ENCODE results near the gene RAPGEF1. TPM values are rescaled to one million over a fixed set of nuclear protein-coding genes. Genes with fewer than 3 reads are reported as not detected.
A peak's percentile ranks its signal among the peaks of the same experiment; 100 is the strongest.

RAPGEF1 gene
- polyA plus RNA-seq, 1 donor from 2014 or later, result 23.6 TPM

- Histone ChIP-seq H3K4me2 (ENCODE audit: low read length) (peak overlapping the region; percentile 70), H3F3A (ENCODE audit: insufficient read depth, low read length, poor library complexity, severe bottlenecking) (no peaks in the 10 kb centered on the region), H3K27me3 (ENCODE audit: insufficient read depth, low read depth, low read length) (no peaks in the 10 kb centered on the region), H3K36me3 (ENCODE audit: insufficient read depth, low read length) (peaks cover 9% of the 10 kb centered on the region), H2AFZ (ENCODE audit: low read depth, low read length) (no peak overlapping the region), H3K79me2 (replicated peaks; ENCODE audit: insufficient read depth, low read length) (peaks cover 3% of the 10 kb centered on the region), H4K20me1 (ENCODE audit: insufficient read depth) (no peaks in the 10 kb centered on the region), H3K27ac (ENCODE audit: low read length) (no peak overlapping the region), H3K9me3 (ENCODE audit: low read length) (no peaks in the 10 kb centered on the region), H3K9me2 (ENCODE audit: insufficient read depth, low read length) (no peaks in the 10 kb centered on the region), H3K9ac (ENCODE audit: low read length) (peak overlapping the region; percentile 76), H3K4me3 (ENCODE audit: low read length) (peak overlapping the region; percentile 92)
- TF ChIP-seq TAF1 (IDR thresholded peaks at IDR 0.05; ENCODE audit: low read depth) (no peak), REST (IDR thresholded peaks at IDR 0.05; ENCODE audit: borderline replicate concordance) (no peak), POLR2AphosphoS5 (IDR thresholded peaks at IDR 0.05) (no peak), EZH2 (IDR thresholded peaks at IDR 0.05; ENCODE audit: borderline replicate concordance, insufficient read depth, low read length, poor library complexity, severe bottlenecking) (no peak), RAD21 (conservative IDR thresholded peaks at IDR 0.05) (no peak), MXI1 (conservative IDR thresholded peaks at IDR 0.05; ENCODE audit: poor library complexity, severe bottlenecking) (no peak), EP300 (conservative IDR thresholded peaks at IDR 0.05; ENCODE audit: poor library complexity, severe bottlenecking) (no peak), SMC3 (conservative IDR thresholded peaks at IDR 0.05; ENCODE audit: poor library complexity) (no peak), CTCF (IDR thresholded peaks at IDR 0.05; ENCODE audit: poor library complexity, severe bottlenecking) (no peak)
These were observed 210.0 kb downstream of the RAPGEF1 start for GRCh38 chr9:131529597-131530545.

GRCh38 chr9:131528886-131529505 is 210.9 kb downstream of the RAPGEF1 start:
- no peak overlapping the region for H2AFZ ChIP-seq (ENCODE audit: low read depth, low read length)
- peaks cover 9% of the 10 kb centered on the region for H3K36me3 ChIP-seq (ENCODE audit: insufficient read depth, low read length)
- no peaks in the 10 kb centered on the region for H4K20me1 ChIP-seq (ENCODE audit: insufficient read depth)
- no peak overlapping the region for H3K9ac ChIP-seq (ENCODE audit: low read length)
- peaks cover 3% of the 10 kb centered on the region for H3K79me2 ChIP-seq (replicated peaks; ENCODE audit: insufficient read depth, low read length)
- TF ChIP-seq REST (IDR thresholded peaks at IDR 0.05; ENCODE audit: borderline replicate concordance) (no peak), POLR2AphosphoS5 (IDR thresholded peaks at IDR 0.05) (no peak), RAD21 (conservative IDR thresholded peaks at IDR 0.05) (no peak), EZH2 (IDR thresholded peaks at IDR 0.05; ENCODE audit: borderline replicate concordance, insufficient read depth, low read length, poor library complexity, severe bottlenecking) (no peak), TAF1 (IDR thresholded peaks at IDR 0.05; ENCODE audit: low read depth) (no peak), EP300 (conservative IDR thresholded peaks at IDR 0.05; ENCODE audit: poor library complexity, severe bottlenecking) (no peak), SMC3 (conservative IDR thresholded peaks at IDR 0.05; ENCODE audit: poor library complexity) (no peak), MXI1 (conservative IDR thresholded peaks at IDR 0.05; ENCODE audit: poor library complexity, severe bottlenecking) (no peak), CTCF (IDR thresholded peaks at IDR 0.05; ENCODE audit: poor library complexity, severe bottlenecking) (no peak)
- no peaks in the 10 kb centered on the region for H3F3A ChIP-seq (ENCODE audit: insufficient read depth, low read length, poor library complexity, severe bottlenecking)
- H3K27ac ChIP-seq (ENCODE audit: low read length), result no peak overlapping the region
- H3K9me2 ChIP-seq (ENCODE audit: insufficient read depth, low read length), result no peaks in the 10 kb centered on the region
- H3K27me3 ChIP-seq (ENCODE audit: insufficient read depth, low read depth, low read length), result no peaks in the 10 kb centered on the region
- peak overlapping the region; percentile 92 for H3K4me3 ChIP-seq (ENCODE audit: low read length)
- no peak overlapping the region for H3K4me2 ChIP-seq (ENCODE audit: low read length)
- H3K9me3 ChIP-seq (ENCODE audit: low read length), result no peaks in the 10 kb centered on the region
